GM04503 (cell line): ENCODE data around the gene SHFL.
A peak's percentile ranks its signal among the peaks of the same experiment; 100 is the strongest.

Experiments
- DNase-seq: peaks from one replicate; pipeline ENCODE4 v3.0.0-alpha.2; 2012; ENCODE audit warnings: low read depth

SHFL gene

GRCh38 chr19:10109528-10109927 lies 23.4 kb downstream of the SHFL start:
- no peak for DNase-seq

DNA sequence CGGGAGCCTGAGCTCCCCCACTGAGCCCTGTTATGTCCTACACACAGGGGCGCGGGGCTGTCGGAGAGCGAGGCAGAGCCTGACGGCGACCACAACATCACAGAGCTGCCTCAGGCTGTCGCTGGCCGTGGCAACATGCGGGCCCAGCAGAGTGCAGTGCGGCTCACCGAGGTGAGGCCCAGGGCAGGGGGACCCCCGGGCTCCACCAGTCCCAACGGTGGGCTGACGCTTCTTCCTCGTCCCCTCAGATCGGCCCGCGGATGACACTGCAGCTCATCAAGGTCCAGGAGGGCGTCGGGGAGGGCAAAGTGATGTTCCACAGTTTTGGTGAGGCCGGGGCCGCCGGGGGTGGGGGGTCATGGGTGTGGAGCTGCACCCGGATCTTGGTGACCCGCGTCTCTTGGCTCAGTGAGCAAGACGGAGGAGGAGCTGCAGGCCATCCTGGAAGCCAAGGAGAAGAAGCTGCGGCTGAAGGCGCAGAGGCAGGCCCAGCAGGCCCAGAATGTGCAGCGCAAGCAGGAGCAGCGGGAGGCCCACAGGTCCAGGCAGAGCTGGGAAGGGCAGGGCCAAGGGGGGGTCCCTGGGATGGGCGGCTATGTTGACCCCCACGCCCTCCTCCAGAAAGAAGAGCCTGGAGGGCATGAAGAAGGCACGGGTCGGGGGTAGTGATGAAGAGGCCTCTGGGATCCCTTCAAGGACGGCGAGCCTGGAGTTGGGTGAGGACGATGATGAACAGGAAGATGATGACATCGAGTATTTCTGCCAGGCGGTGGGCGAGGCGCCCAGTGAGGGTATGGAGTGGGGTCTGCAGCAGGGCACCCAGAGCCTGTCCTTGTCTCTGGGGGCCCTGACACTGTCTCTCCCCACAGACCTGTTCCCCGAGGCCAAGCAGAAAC lies 24.2 kb downstream of the SHFL start:
- DNase-seq, result no peak

GRCh38 chr19:10110972-10111317 lies 24.8 kb downstream of the SHFL start:
- DNase-seq, result no peak

DNA sequence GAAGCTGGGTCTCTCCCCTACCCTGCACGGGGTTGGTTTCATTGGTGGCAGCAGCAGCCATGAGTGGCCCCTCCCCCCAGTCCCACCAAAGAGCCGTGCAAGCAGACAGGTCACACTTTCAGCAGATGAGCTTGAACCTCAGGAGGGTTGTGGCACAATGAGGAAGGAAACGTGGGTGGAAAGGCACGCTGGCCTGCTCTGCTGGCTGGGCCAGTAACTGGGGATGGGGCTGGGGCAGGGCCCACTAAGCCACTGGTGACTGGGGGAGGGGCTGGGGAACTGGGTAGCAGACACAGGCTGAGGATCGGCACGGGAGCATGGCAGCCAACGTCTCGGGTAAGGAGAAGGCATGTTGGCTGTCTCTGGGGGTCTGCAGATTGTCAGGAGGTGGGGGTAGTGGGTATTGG lies 25.3 kb downstream of the SHFL start, which contains the start of gene P2RY11:
P2RY11 (plus strand) TSS at position 289 of the 407 bp plus-strand sequence; CDS start at position 318, 29 bp downstream.
- DNase-seq, result no peak

DNA sequence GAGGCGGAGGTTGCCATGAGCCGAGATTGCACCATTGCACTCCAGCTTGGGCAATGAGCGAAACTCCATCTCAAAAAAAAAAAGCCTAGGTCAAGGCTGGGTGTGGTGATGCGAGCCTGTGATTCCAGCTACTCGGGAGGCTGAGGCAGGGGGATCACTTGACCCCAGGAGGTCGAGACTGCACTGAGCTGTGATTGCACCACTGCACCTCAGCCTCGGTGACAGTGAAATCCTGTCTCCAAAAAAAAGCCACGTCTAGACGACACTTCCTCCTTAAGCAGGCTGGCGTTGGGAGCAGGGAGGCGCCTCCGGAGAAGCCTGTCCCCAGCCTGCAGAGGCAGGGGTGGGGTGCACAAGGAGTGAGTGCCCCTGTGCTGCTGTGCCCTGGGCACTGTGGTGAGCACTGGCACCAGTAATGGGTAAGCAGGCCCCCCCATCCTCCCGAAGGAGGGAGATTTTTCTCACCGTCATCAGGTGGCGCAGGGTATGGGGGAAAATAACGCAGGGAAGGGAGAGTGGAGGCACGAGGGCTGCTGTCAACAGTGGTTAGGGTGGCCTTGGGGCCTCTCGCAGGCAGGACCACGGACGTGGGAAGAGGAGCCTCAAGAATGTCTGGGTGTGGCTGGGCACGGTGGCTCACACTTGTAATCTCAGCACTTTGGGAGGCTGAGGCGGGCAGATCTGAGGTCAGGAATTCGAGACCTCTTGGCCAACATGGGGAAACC lies 26.1 kb downstream of the SHFL start:
- DNase-seq, result no peak

GRCh38 chr19:10112895-10113591 lies 26.9 kb downstream of the SHFL start:
- no peak for DNase-seq

- DNase-seq, result no peak
These were observed 27.5 kb downstream of the SHFL start for GRCh38 chr19:10113592-10113963.

DNA sequence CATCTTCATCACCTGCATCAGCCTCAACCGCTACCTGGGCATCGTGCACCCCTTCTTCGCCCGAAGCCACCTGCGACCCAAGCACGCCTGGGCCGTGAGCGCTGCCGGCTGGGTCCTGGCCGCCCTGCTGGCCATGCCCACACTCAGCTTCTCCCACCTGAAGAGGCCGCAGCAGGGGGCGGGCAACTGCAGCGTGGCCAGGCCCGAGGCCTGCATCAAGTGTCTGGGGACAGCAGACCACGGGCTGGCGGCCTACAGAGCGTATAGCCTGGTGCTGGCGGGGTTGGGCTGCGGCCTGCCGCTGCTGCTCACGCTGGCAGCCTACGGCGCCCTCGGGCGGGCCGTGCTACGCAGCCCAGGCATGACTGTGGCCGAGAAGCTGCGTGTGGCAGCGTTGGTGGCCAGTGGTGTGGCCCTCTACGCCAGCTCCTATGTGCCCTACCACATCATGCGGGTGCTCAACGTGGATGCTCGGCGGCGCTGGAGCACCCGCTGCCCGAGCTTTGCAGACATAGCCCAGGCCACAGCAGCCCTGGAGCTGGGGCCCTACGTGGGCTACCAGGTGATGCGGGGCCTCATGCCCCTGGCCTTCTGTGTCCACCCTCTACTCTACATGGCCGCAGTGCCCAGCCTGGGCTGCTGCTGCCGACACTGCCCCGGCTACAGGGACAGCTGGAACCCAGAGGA lies 28.0 kb downstream of the SHFL start:
- no peak for DNase-seq

- DNase-seq, result no peak
These were observed 28.7 kb downstream of the SHFL start for GRCh38 chr19:10114651-10115391.

DNA sequence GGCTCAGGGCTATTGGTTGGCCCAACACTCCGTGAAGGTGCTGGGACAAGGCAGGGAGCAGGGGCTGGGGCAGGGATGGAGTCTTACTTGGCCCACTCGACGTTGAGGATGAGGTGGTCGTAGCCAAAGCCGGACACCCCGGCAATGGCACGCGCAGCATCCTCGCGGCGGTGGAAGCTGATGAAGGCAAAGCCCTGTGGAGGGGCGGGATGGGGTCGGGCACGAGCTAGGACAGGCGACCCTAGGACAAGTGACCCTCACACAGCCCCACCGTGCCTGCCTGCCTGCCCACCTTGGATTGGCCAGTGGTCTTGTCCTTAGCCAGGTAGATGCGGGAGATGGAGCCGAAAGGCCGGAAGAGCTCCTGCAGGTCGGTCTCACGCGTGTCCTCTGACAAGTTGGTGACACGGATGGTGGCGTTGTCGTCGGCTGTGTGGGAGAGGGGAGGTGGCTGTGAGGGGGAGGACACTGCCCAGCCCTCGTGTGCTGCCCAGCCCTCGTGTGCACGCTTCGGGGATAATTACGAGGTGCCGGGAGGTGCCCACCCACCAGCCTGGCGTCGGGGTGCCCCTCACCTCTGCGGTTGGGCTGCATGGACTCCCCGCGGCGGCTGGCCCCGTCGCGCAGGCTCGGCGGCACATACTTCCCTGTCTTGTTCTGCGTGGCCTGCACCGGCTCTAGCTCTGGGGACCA lies 29.4 kb downstream of the SHFL start:
- no peak for DNase-seq

DNA sequence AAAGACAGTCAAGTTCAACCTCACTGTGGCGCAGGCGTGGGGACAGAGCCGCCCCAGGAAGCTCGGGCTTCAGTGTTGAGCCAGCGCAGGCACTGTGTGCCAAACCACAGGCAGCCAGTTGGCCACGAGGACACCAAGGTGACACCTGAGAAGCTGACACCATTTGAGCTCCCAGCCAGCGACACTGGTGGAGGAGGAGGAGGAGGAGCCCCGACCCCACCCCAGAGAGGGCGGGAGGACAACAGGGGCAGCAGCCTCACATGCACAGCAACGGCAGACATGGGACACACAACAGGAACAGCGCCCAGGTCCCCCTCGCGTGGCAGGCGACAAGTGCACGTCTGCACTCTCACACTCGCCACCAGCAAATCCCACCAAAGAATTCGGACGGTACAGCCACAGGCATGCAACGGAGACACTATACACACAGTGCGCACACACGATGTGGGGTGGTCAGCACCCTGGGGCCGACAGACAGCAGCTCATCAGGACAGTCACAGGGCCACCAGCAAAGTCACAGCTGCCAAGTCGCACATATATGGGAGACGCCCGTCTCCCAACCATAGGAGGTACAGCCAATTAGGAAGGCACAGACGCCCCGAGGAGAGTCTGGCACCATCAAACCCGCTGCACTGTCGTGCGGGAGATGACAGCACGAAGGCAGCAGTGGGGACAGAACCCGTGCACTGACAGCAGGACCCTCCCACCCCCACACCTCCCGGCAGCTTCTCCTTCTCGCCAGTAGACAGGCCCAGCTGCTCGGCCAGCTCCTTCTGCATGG lies 30.2 kb downstream of the SHFL start:
- DNase-seq, result no peak

GRCh38 chr19:10116866-10117616 lies 30.9 kb downstream of the SHFL start:
- no peak for DNase-seq

GRCh38 chr19:10118960-10119359 lies 32.8 kb downstream of the SHFL start:
- DNase-seq, result no peak

- DNase-seq, result peak; percentile 87
These were observed 34.5 kb downstream of the SHFL start for GRCh38 chr19:10120538-10121189.

- peak; percentile 62 for DNase-seq
These were observed 35.9 kb downstream of the SHFL start for GRCh38 chr19:10122045-10122444.

GRCh38 chr19:10124429-10124828 lies 38.3 kb downstream of the SHFL start:
- DNase-seq, result no peak

GRCh38 chr19:10126213-10126639 lies 40.1 kb downstream of the SHFL start:
- DNase-seq, result no peak

DNA sequence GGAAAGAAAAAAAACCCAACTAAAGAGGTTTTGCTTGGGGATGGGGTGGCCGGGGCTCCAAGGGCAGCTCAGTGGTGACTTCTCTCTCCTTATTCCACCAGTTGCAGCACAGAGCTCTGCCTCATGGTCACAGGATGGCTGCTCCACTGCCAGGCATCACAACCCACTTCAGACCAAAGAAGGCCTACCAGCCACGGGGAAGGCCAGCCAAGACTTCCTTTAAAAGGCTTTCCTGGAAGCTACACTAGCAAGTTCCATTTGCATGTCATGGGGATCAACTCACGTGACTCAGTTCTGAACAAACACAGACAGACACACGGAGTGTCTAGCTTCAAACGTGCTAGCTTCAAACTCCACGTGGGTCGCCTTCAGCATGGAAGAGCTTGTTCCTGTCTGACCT lies 46.8 kb downstream of the SHFL start:
- DNase-seq, result no peak

GRCh38 chr19:10133596-10133995 lies 47.5 kb downstream of the SHFL start:
- DNase-seq, result no peak
